HG02588 (cell line): Measurements from ENCODE around the gene RFC5.
"Not testable (repeated sequence)": the region's sequence is repeated elsewhere in the genome, so short reads cannot be mapped to it uniquely, and the experiment has no call there.

Source experiments
- ATAC-seq: cut with Tn5 transposase; IDR thresholded peaks from one replicate; pipeline ENCODE4 v1.9.1; 2021; ENCODE audit warnings: mild to moderate bottlenecking, moderate library complexity; ENCODE audit not compliant: unreplicated experiment

Gene RFC5

DNA sequence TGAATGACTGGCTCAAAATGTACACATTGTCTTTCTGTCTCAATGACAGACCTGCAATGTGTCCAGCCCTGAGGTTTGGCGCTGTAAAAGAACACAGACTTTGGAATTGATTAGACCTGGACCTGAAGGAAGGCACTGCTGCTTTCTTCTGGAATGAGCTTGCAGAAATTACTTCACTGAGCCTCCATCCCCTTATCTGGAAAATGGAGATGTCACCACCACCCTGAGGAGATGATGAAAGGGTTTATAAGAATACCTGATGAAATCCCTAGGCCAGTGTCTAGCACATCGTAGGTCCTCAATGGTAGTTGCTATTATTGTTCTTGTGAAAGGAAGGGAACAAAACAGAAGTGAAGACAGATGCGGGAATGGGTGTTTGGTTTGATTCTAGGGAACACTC lies 54.1 kb downstream of the RFC5 start:
- no peak for ATAC-seq

DNA sequence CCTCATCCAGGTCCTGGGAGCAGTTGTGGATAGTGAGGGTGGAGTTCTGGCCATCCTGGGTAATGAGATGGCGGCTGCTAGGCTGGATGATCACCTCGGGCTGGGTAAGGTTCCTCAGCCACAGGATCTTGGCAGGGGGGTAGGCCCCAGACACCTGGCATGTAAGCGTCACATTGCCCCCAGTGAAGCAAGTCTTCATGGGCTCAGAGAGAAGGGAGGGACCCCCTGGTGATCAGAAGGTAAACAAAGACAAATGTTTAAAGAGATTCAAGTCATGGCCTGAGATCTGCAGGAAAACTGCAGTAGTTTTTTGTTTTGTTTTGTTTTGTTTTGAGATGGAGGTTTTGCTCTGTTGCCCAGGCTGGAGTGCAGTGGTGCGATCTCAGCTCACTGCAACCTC lies 57.3 kb downstream of the RFC5 start:
- no peak for ATAC-seq

DNA sequence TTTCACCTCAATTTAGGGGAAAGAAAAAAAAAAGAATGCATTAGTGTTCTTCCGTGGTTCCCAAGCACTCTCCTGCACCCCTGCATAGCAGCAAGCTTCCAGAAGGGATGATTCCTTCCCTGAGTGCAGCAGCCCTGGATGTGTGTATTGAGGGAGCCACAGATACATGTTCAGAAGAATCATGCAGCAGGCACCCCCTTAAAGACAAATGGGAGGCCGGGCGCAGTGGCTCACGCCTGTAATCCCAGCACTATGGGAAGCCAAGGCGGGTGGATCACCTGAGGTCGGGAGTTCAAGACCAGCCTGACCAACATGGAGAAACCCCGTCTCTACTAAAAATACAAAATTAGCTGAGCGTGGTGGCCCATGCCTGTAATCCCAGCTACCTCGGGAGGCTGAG lies 65.0 kb downstream of the RFC5 start:
- ATAC-seq = not testable (repeated sequence)
